ENCODE measurements around the gene C10orf90.
A peak's percentile ranks its signal among the peaks of the same experiment; 100 is the strongest.

The C10orf90 gene

GRCh38 chr10:126538439-126539135 is 131.9 kb downstream of the C10orf90 start:
- no peak for DNase-seq

GRCh38 chr10:126536656-126537055 is 133.8 kb downstream of the C10orf90 start:
- DNase-seq = no peak

- peak; percentile 38 for DNase-seq
These were observed 134.3 kb downstream of the C10orf90 start for GRCh38 chr10:126536148-126536547.

- DNase-seq = no peak
These were observed 136.8 kb downstream of the C10orf90 start for GRCh38 chr10:126533644-126534043.

- DNase-seq = no peak
These were observed 142.1 kb downstream of the C10orf90 start for GRCh38 chr10:126528315-126528835.

GRCh38 chr10:126527645-126528314 is 142.7 kb downstream of the C10orf90 start:
- DNase-seq = no peak

GRCh38 chr10:126525326-126525725 is 145.2 kb downstream of the C10orf90 start:
- no peak for DNase-seq

- DNase-seq = no peak
These were observed 146.0 kb downstream of the C10orf90 start for GRCh38 chr10:126524526-126524925.

- DNase-seq = no peak
These were observed 147.4 kb downstream of the C10orf90 start for GRCh38 chr10:126523071-126523470.

GRCh38 chr10:126521399-126521798 is 149.1 kb downstream of the C10orf90 start:
- no peak for DNase-seq

- DNase-seq = no peak
These were observed 149.7 kb downstream of the C10orf90 start for GRCh38 chr10:126520751-126521317.

- DNase-seq = no peak
These were observed 150.5 kb downstream of the C10orf90 start for GRCh38 chr10:126519992-126520391.

GRCh38 chr10:126519185-126519584 is 151.3 kb downstream of the C10orf90 start:
- DNase-seq = no peak

GRCh38 chr10:126518218-126519080 is 152.0 kb downstream of the C10orf90 start:
- no peak for DNase-seq

GRCh38 chr10:126516515-126516914 is 154.0 kb downstream of the C10orf90 start:
- DNase-seq = no peak

- no peak for DNase-seq
These were observed 158.5 kb downstream of the C10orf90 start for GRCh38 chr10:126511917-126512479.

- no peak for DNase-seq
These were observed 161.3 kb downstream of the C10orf90 start for GRCh38 chr10:126509182-126509581.

- DNase-seq = no peak
These were observed 161.9 kb downstream of the C10orf90 start for GRCh38 chr10:126508535-126509040.

- no peak for DNase-seq
These were observed 165.8 kb downstream of the C10orf90 start for GRCh38 chr10:126504761-126505112.

GRCh38 chr10:126504063-126504760 is 166.3 kb downstream of the C10orf90 start:
- DNase-seq = peak; percentile 79

GRCh38 chr10:126503392-126504062 is 167.0 kb downstream of the C10orf90 start:
- no peak for DNase-seq
